Measurements from ENCODE around the gene MSX2.

The MSX2 gene

GRCh38 chr5:174719793-174720611, 4.4 kb upstream of the MSX2 start:
- Histone ChIP-seq H3F3A (ENCODE audit: low read depth) (no peaks in the 10 kb centered on the region), H3K4me3 (ENCODE audit: low read length, poor library complexity, severe bottlenecking) (no peak overlapping the region), H3K79me2 (ENCODE audit: insufficient read depth, low read length) (no peaks in the 10 kb centered on the region), H2AFZ (ENCODE audit: low read length) (no peak overlapping the region), H3K9me3 (ENCODE audit: insufficient read depth, low read depth, low read length) (no peaks in the 10 kb centered on the region), H3K4me2 (ENCODE audit: low read depth, low read length, poor library complexity, severe bottlenecking) (no peak overlapping the region), H3K4me1 (ENCODE audit: insufficient read depth, low read length, poor library complexity, severe bottlenecking) (no peaks in the 10 kb centered on the region), H3K9ac (ENCODE audit: low read depth, low read length, poor library complexity, severe bottlenecking) (no peak overlapping the region), H4K20me1 (ENCODE audit: insufficient read depth, low read length, poor library complexity, severe bottlenecking) (no peaks in the 10 kb centered on the region), H3K9me2 (replicated peaks; ENCODE audit: low read depth, low read length) (no peaks in the 10 kb centered on the region), H3K27me3 (ENCODE audit: insufficient read depth, low read length, poor library complexity, severe bottlenecking) (no peaks in the 10 kb centered on the region), H3K36me3 (ENCODE audit: insufficient read depth, low read length) (no peaks in the 10 kb centered on the region)
- TF ChIP-seq CTCF (conservative IDR thresholded peaks at IDR 0.05; ENCODE audit: low read length) (no peak), EZH2phosphoT487 (IDR thresholded peaks at IDR 0.05; ENCODE audit: borderline replicate concordance) (no peak)

GRCh38 chr5:174720612-174721529, 3.5 kb upstream of the MSX2 start:
- no peak overlapping the region for H3K4me2 ChIP-seq (ENCODE audit: low read depth, low read length, poor library complexity, severe bottlenecking)
- H2AFZ ChIP-seq (ENCODE audit: low read length): no peak overlapping the region
- no peaks in the 10 kb centered on the region for H3K79me2 ChIP-seq (ENCODE audit: insufficient read depth, low read length)
- H3K9me3 ChIP-seq (ENCODE audit: insufficient read depth, low read depth, low read length): no peaks in the 10 kb centered on the region
- TF ChIP-seq EZH2phosphoT487 (IDR thresholded peaks at IDR 0.05; ENCODE audit: borderline replicate concordance) (no peak), CTCF (conservative IDR thresholded peaks at IDR 0.05; ENCODE audit: low read length) (no peak)
- no peak overlapping the region for H3K9ac ChIP-seq (ENCODE audit: low read depth, low read length, poor library complexity, severe bottlenecking)
- H4K20me1 ChIP-seq (ENCODE audit: insufficient read depth, low read length, poor library complexity, severe bottlenecking): no peaks in the 10 kb centered on the region
- no peaks in the 10 kb centered on the region for H3F3A ChIP-seq (ENCODE audit: low read depth)
- no peaks in the 10 kb centered on the region for H3K27me3 ChIP-seq (ENCODE audit: insufficient read depth, low read length, poor library complexity, severe bottlenecking)
- no peaks in the 10 kb centered on the region for H3K36me3 ChIP-seq (ENCODE audit: insufficient read depth, low read length)
- no peak overlapping the region for H3K4me3 ChIP-seq (ENCODE audit: low read length, poor library complexity, severe bottlenecking)
- H3K4me1 ChIP-seq (ENCODE audit: insufficient read depth, low read length, poor library complexity, severe bottlenecking): no peaks in the 10 kb centered on the region
- H3K9me2 ChIP-seq (replicated peaks; ENCODE audit: low read depth, low read length): no peaks in the 10 kb centered on the region

GRCh38 chr5:174721530-174722432, 2.6 kb upstream of the MSX2 start:
- Histone ChIP-seq H3K9ac (ENCODE audit: low read depth, low read length, poor library complexity, severe bottlenecking) (no peak overlapping the region), H3K9me3 (ENCODE audit: insufficient read depth, low read depth, low read length) (no peaks in the 10 kb centered on the region), H3K4me3 (ENCODE audit: low read length, poor library complexity, severe bottlenecking) (no peak overlapping the region), H3K79me2 (ENCODE audit: insufficient read depth, low read length) (no peaks in the 10 kb centered on the region), H3K27me3 (ENCODE audit: insufficient read depth, low read length, poor library complexity, severe bottlenecking) (no peaks in the 10 kb centered on the region), H3K36me3 (ENCODE audit: insufficient read depth, low read length) (no peaks in the 10 kb centered on the region), H4K20me1 (ENCODE audit: insufficient read depth, low read length, poor library complexity, severe bottlenecking) (no peaks in the 10 kb centered on the region), H3F3A (ENCODE audit: low read depth) (no peaks in the 10 kb centered on the region), H3K4me1 (ENCODE audit: insufficient read depth, low read length, poor library complexity, severe bottlenecking) (no peaks in the 10 kb centered on the region), H3K4me2 (ENCODE audit: low read depth, low read length, poor library complexity, severe bottlenecking) (no peak overlapping the region), H2AFZ (ENCODE audit: low read length) (no peak overlapping the region), H3K9me2 (replicated peaks; ENCODE audit: low read depth, low read length) (no peaks in the 10 kb centered on the region)
- TF ChIP-seq EZH2phosphoT487 (IDR thresholded peaks at IDR 0.05; ENCODE audit: borderline replicate concordance) (no peak), CTCF (conservative IDR thresholded peaks at IDR 0.05; ENCODE audit: low read length) (no peak)
